GM21723 (cell line): ENCODE measurements around the gene ZNF22.
A peak's percentile ranks its signal among the peaks of the same experiment; 100 is the strongest.

Source experiments
- ATAC-seq: cut with Tn5 transposase; IDR thresholded peaks from one replicate; pipeline ENCODE4 v1.9.1; 2021; ENCODE audit warnings: mild to moderate bottlenecking, moderate library complexity; ENCODE audit not compliant: unreplicated experiment

ZNF22 gene

GRCh38 chr10:44976352-44977198 lies 24.1 kb upstream of the ZNF22 start:
- no peak for ATAC-seq

DNA sequence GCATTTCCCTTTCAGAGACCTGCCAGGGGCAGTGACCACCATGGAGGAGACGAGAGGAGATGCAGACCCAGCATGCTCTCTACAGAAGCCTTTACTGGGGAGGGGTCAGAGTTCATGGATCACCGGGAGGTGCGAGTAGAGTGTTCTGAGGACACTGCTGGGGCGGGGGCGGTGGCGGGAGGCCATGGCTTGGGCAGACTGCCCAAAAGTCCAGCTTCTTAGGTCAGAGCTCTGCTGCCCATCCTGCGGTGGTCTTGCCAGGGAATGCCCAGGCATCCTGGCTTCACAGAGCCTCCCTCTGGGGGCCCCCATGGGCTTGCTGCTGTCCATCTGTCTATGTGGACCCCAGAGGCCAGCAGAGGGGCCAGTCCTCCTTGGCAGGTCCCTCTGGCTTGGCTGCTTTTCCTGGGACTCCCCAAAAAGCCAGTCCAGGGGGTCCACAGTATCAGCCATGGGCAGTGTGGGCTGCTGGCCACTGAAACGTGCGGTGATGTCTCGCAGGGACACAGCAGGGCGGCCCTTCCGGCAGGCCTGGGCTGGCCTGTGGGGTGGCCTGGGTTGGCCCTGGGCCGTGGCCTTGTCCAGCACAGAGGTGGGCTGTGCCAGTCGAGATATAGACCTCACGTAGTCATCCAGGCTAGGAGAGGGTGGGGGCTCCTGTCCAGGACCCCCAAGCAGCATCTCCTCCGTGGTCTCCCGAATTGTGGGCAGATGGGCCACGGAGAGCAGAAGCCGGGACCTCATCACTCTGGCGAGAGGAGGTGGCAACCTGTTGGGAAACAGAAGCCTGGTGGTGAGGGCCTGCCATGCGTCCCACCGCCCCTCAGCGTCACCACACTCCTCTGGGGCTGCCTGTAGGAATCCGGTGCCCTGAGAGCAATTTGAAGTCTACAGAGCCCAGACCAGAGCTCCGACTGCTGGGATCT lies 23.2 kb upstream of the ZNF22 start:
- no peak for ATAC-seq

- ATAC-seq: no peak
Observed at GRCh38 chr10:44978213-44978569, 22.5 kb upstream of the ZNF22 start.

DNA sequence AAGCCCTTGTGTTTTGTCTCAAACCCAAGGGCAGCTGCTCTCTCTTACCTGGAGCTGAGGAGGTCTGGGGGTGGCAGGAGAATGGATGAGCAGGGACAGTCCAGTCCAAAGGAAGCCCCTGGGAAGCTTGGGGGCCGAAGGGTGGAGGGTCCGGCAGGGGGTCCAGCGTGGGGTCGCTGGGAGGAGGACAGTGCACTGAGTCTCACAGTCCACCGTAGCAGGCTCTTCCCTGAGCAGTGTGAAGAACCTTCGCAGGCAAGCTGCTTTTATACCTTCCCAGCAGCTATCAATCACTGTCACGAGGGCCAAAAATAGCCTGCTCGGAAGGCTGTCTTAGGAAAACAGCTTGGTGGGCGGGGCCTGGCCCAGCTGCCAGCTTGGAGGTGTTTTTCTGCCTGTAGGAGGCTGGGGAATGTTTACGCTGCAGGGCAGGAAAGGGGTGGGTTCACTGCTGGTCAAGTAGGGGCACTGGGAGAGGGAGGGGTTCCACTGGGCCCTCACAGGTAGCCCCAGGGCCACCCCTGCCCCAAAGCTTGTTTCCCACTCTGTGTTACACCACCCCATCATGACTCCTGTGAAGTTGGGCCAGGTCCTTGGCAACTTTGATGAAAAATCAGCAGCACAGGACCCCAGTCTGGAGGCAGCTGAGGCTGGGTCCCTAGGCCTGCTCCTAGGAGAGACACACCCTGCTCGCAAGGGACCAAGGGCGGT lies 22.0 kb upstream of the ZNF22 start, which contains the start of gene DEPP1:
Gene DEPP1, minus strand, starts transcription at position 240 of the 711 bp plus-strand sequence. CDS start 779 bp downstream, outside the sequence.
- ATAC-seq: peak; percentile 28

GRCh38 chr10:44979281-44980191 lies 21.2 kb upstream of the ZNF22 start:
- ATAC-seq: no peak

- peak; percentile 29 for ATAC-seq
Observed at GRCh38 chr10:44980309-44981171, 20.2 kb upstream of the ZNF22 start.

- peak; percentile 54 for ATAC-seq
Observed at GRCh38 chr10:44981172-44982113, 19.3 kb upstream of the ZNF22 start.

DNA sequence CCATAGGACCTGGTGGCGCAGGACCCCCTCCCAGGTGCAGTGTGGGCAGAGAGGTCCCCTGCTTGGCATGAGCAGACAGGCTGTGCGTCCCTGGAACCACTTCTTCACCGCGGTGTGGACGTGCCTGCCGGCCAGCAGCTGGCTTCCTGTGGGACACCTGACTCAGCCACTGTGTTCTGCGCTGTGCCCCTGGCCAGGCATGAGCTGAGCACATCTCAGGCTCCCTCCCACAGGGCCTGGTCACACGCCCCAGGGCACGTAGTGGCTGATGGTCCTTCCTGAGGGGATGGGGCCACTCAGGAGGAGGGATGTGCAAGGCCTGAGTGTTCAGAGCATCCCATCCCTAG lies 18.6 kb upstream of the ZNF22 start:
- ATAC-seq: no peak

GRCh38 chr10:44982496-44982895 lies 18.2 kb upstream of the ZNF22 start:
- ATAC-seq: no peak

DNA sequence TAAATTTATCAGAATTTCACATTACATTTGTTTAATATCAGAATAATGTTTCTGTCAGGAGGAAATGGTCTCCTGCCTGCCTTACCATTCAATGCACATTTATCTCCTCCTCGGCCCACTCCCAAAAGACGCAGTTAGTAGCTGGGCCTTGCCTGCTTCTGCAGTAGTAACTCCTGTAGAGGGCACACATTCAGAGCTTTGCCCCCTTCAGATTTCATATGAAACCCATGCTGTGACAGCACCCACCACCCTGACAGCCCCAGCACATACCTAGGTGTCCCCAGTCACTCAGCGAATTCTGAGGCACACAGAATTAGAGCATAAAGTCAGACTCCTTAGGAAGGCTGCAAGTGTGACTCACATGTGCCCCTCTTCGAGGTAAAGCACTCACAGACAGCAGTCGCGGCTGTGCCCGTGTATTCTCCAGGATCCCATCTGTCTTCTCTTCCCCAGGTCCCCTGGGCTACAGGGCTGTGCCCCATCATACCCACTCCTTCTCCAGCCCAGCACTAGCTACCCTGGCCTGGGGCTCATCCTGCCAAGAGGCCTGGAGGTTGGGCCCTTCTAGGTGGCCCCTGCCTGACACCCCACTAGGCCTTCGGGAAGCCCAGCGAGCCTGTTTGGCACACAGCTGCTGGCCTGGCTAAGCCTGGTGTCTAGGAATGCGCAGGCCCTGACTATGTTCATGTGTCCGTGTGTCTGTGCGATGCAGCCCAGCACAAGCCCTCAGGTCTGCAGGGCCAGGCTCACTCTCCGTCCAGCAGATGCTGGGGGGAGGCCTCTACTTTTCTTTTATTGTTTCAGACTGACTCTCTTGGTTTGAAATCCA lies 17.4 kb upstream of the ZNF22 start:
- no peak for ATAC-seq

DNA sequence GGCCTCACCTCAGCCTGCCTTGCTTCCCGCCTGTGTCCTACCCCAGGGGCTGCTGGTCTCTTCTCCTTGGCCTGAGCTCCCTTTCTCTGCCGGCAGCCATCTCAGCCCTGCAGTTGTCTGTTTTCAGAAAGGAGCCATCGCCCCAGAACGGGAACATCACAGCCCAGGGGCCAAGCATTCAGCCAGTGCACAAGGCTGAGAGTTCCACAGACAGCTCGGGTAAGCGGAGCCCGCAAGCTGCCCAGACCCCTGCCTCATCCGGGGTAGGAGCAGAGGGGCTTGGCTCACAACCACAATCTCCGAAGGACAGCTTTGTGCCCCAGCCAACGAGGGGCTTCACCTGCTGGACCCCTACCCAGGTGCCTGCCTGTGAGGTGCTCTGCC lies 16.8 kb upstream of the ZNF22 start:
- no peak for ATAC-seq

DNA sequence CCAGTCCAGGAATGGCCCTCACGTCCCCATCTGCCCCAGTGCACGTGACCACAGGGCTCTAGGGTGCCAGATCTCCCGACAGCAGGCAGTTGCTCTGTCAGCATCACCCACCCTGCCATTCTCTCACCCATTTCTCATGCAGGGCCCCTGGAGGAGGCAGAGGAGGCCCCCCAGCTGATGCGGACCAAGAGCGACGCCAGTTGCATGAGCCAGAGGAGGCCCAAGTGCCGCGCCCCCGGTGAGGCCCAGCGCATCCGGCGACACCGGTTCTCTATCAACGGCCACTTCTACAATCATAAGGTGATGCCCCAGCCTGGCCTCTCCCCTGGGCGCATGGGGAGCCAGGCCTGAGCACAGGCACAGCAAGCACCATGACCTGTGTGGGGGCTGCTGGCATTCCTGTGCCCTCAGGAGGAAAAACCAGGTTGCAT lies 16.0 kb upstream of the ZNF22 start:
- no peak for ATAC-seq

DNA sequence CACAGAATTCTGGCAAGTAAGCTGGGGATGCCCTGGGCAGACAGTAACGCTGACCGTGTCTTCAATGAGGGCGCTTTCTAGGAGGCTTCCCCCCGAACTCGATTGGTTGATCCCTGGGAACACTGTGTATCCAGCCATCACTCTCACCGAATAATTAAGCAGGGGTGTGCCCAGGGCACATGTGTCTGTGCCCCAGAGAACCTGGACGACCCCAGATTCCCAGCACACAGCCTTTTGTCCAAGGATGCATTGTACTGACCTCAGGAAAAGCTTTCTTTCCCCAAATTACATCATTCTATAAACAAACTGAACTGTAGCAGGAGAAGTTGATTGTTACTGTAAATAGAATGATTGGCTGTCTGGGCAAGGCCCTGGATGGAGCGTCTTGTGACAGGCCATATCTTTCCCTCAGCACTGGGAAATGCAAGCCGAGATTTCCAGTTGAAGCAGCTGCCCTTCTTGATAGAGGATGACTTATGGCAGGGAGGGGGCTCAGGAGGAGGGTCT lies 15.5 kb upstream of the ZNF22 start:
- ATAC-seq: no peak

DNA sequence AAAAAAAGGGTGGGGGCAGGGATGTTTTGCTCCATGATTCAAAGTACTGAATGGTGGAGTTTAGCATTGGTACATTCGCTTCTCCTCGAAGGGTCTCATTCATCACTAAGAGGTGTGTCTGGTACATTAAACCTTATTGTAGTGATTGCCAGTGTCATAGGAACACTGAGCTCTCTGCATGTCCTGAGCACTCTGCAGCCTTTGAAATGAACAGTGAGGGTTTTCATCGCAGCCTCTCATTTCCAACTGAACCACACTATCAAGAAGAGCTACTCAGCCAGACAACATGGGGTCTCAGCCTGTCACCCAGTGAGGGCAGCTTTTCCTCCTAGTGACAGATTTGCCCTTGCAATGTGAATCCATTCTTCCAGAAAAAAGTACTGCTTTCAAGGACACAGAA lies 14.5 kb upstream of the ZNF22 start:
- no peak for ATAC-seq

DNA sequence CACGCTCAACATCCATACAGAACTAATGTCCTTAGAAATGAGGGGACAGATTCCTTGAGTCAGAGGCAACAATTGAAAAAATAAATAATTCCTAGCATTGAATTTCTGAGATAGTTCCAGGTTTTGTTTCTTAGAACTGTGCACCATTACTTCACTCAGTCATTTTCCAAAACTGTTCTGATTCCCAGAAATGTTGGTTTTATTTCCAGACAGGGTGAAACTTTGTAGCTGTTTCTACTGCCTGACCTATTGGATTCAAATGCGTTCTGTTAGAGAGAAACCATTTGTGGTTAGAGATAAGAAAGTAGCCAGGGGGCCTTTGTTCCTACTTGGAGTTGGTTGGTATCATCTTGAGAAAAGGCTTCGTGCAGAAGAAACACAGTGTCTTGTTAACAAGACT lies 14.1 kb upstream of the ZNF22 start:
- ATAC-seq: no peak

DNA sequence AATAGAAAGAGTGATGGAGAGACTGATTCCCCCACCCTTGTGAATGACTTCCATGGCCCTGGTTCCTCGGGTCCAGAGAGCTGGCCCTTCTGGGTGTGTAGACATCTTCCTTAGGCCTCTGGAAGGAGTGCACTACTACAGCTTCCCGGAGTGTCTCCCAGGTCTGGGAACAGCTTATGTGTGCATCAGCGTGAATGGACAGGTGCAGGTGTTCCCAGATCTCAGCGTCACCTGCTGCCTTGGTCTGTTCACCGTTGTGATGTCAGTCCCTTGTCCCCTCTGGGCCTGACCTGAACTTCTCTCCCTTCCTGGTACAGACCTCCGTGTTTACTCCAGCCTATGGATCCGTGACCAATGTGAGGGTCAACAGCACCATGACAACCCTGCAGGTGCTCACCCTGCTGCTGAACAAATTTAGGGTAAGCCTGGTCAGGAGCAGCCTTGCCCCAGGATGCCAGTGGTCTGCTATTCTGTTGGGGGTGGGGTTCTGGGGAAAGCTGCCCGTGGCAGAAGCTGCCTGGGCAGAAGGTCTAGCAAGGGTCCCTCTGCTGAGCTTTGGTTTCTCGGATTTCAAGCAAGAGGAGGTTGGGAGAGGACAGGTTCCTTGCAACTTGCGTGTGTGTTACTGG lies 11.7 kb upstream of the ZNF22 start:
- no peak for ATAC-seq
